H9 (cell line): ENCODE results near the gene KCNMB4. TPM values are rescaled to one million over a fixed set of nuclear protein-coding genes. Genes with fewer than 3 reads are reported as not detected.

ENCODE experiments used
- DNase-seq: peaks from one replicate; pipeline ENCODE4 v3.0.0-alpha.2; 2017
- H2AFZ ChIP-seq: one replicate; pipeline ENCODE4 v1.6.1; 2013; ENCODE audit warnings: mild to moderate bottlenecking, low read length, control low read depth, moderate library complexity
- H2AK5ac ChIP-seq: 2 replicates; pipeline ENCODE4 v1.6.1; 2013; ENCODE audit warnings: low read length, control low read depth, mixed read lengths; ENCODE audit not compliant: insufficient read length
- H2BK120ac ChIP-seq: one replicate; pipeline ENCODE4 v1.6.1; 2013; ENCODE audit warnings: low read depth, mild to moderate bottlenecking, low read length, control low read depth, inconsistent platforms; ENCODE audit not compliant: poor library complexity, severe bottlenecking
- H2BK12ac ChIP-seq: 2 replicates; pipeline ENCODE4 v1.6.1; 2013; ENCODE audit warnings: low read length, control low read depth, mixed read lengths, low read depth; ENCODE audit not compliant: insufficient read length
- H2BK15ac ChIP-seq: 2 replicates; pipeline ENCODE4 v1.6.1; 2013; ENCODE audit warnings: low read depth, low read length, control low read depth
- H2BK20ac ChIP-seq: one replicate; pipeline ENCODE4 v1.6.1; 2013; ENCODE audit warnings: low read depth, mild to moderate bottlenecking, low read length, control low read depth, inconsistent platforms; ENCODE audit not compliant: poor library complexity, severe bottlenecking
- H2BK5ac ChIP-seq: 2 replicates; pipeline ENCODE4 v1.6.1; 2013; ENCODE audit warnings: low read length, control low read depth, mixed read lengths; ENCODE audit not compliant: insufficient read length
- H3K14ac ChIP-seq: 2 replicates; pipeline ENCODE4 v1.6.1; 2013; ENCODE audit warnings: low read length, control low read depth; ENCODE audit not compliant: insufficient read depth
- H3K18ac ChIP-seq: 2 replicates; pipeline ENCODE4 v1.6.1; 2013; ENCODE audit warnings: low read depth, mild to moderate bottlenecking, mixed read lengths, low read length, control low read depth; ENCODE audit not compliant: insufficient read length
- H3K23ac ChIP-seq: 2 replicates; pipeline ENCODE4 v1.6.1; 2013; ENCODE audit warnings: low read length, control low read depth, mixed read lengths, low read depth; ENCODE audit not compliant: insufficient read length
- H3K23me2 ChIP-seq: 2 replicates; pipeline ENCODE4 v1.6.1; 2013; ENCODE audit warnings: low read depth, mild to moderate bottlenecking, mixed read lengths, low read length, control low read depth; ENCODE audit not compliant: insufficient read length, poor library complexity, severe bottlenecking
- H3K27ac ChIP-seq: 2 replicates; pipeline ENCODE4 v1.5.1; 2013; ENCODE audit warnings: low read length, control low read depth, mixed read lengths, low read depth; ENCODE audit not compliant: insufficient read length
- H3K27me3 ChIP-seq: 2 replicates; pipeline ENCODE4 v1.6.1; 2013; ENCODE audit warnings: low read length, control low read depth, inconsistent platforms; ENCODE audit not compliant: insufficient read depth
- H3K4ac ChIP-seq: 2 replicates; pipeline ENCODE4 v1.6.1; 2013; ENCODE audit warnings: low read depth, mild to moderate bottlenecking, control low read depth, inconsistent platforms, low read length, moderate library complexity
- H3K4me1 ChIP-seq: 2 replicates; pipeline ENCODE4 v1.6.1; 2013; ENCODE audit warnings: low read length, control low read depth, inconsistent platforms; ENCODE audit not compliant: insufficient read depth
- H3K4me2 ChIP-seq: 2 replicates; pipeline ENCODE4 v1.6.1; 2013; ENCODE audit warnings: low read length, control low read depth, mixed read lengths; ENCODE audit not compliant: insufficient read length, insufficient read depth
- H3K56ac ChIP-seq: 2 replicates; pipeline ENCODE4 v1.6.1; 2013; ENCODE audit warnings: low read depth, mild to moderate bottlenecking, mixed read lengths, low read length, control low read depth; ENCODE audit not compliant: insufficient read length
- H3K79me1 ChIP-seq: 2 replicates; pipeline ENCODE4 v1.6.1; 2013; ENCODE audit warnings: low read depth, mild to moderate bottlenecking, moderate library complexity, low read length, control low read depth, inconsistent platforms; ENCODE audit not compliant: insufficient read depth, poor library complexity, severe bottlenecking
- H3K79me2 ChIP-seq: 2 replicates; pipeline ENCODE4 v1.6.1; 2013; ENCODE audit warnings: low read length, control low read depth, inconsistent platforms; ENCODE audit not compliant: insufficient read depth
- H3K9ac ChIP-seq: 2 replicates; pipeline ENCODE4 v1.6.1; 2013; ENCODE audit warnings: low read length, control low read depth, mixed read lengths; ENCODE audit not compliant: insufficient read length; ENCODE audit errors: extremely low read depth
- H3K9me3 ChIP-seq: one replicate; pipeline ENCODE4 v1.6.1; 2013; ENCODE audit warnings: low read depth, low read length, inconsistent platforms; ENCODE audit not compliant: control insufficient read depth
- H3T11ph ChIP-seq: one replicate; pipeline ENCODE4 v1.6.1; 2013; ENCODE audit warnings: mild to moderate bottlenecking, low read length, control low read depth, inconsistent platforms
- H4K20me1 ChIP-seq: one replicate; pipeline ENCODE4 v1.6.1; 2013; ENCODE audit not compliant: control insufficient read depth, insufficient read length, insufficient read depth
- H4K5ac ChIP-seq: 2 replicates; pipeline ENCODE4 v1.6.1; 2013; ENCODE audit warnings: low read depth, mild to moderate bottlenecking, mixed read lengths, low read length, control low read depth; ENCODE audit not compliant: insufficient read length
- H4K8ac ChIP-seq: replicated peaks from 2 replicates; pipeline ENCODE4 v1.6.1; 2013; ENCODE audit warnings: low read length, control low read depth, mixed read lengths, low read depth; ENCODE audit not compliant: insufficient read length
- H4K91ac ChIP-seq: 2 replicates; pipeline ENCODE4 v1.6.1; 2013; ENCODE audit warnings: low read depth, mild to moderate bottlenecking, moderate library complexity, mixed read lengths, low read length, control low read depth; ENCODE audit not compliant: insufficient read length
- H3K27ac Mint-ChIP-seq, 3 experiments: 2 replicates in 2 of 3; 3 replicates in 1 of 3; pipeline ENCODE4 v1.8.0; 2020 to 2021; ENCODE audit warnings: mixed read lengths in 3 of 3, mild to moderate bottlenecking in 1 of 3, moderate library complexity in 1 of 3
- H3K27me3 Mint-ChIP-seq: 2 replicates; pipeline ENCODE4 v1.8.0; 2021; ENCODE audit warnings: low read depth, mild to moderate bottlenecking, moderate library complexity, mixed read lengths
- H3K36me3 Mint-ChIP-seq, 3 experiments: 2 replicates in 2 of 3; 3 replicates in 1 of 3; pipeline ENCODE4 v1.8.0; 2020 to 2021; ENCODE audit warnings: low read depth in 3 of 3, mixed read lengths in 3 of 3; ENCODE audit not compliant: insufficient read depth in 1 of 3
- H3K4me1 Mint-ChIP-seq, 2 experiments: 2 replicates each; pipeline ENCODE4 v1.8.0; 2020; ENCODE audit warnings: mixed read lengths in 2 of 2
- H3K4me3 Mint-ChIP-seq, 2 experiments: 2 replicates in 1 of 2; 3 replicates in 1 of 2; pipeline ENCODE4 v1.8.0; 2020 to 2021; ENCODE audit warnings: mild to moderate bottlenecking in 2 of 2, mixed read lengths in 2 of 2, moderate library complexity in 1 of 2
- H3K9me3 Mint-ChIP-seq, 2 experiments: 2 replicates in 1 of 2; 3 replicates in 1 of 2; pipeline ENCODE4 v1.8.0; 2020; ENCODE audit warnings: mild to moderate bottlenecking in 2 of 2, mixed read lengths in 2 of 2, moderate library complexity in 1 of 2
- WGBS: extraction: QIAGEN DNeasy Blood & Tissue Kit; methylation state at CpG from one replicate; pipeline ENCODE4 v1.1.7; 2013; ENCODE audit warnings: missing lambda C conversion rate, low lambda C conversion rate, mixed read lengths; ENCODE audit not compliant: insufficient read length; ENCODE audit errors: extremely low coverage; 5-methylcytosine and 5-hydroxymethylcytosine counted together
- total RNA-seq: library from RNA; stranded (reverse); gene quantifications from 2 replicates; pipeline ENCODE4 v1.2.1, GENCODE V29; 2021
- TF ChIP-seq, protein P1 (sequence below): fragments of 200-600 bp; sonication (generic); conservative IDR thresholded peaks from 3 replicates; pipeline ENCODE4 v1.8.0; 2021; ENCODE audit warnings: antibody characterized with exemption, mild to moderate bottlenecking

Gene KCNMB4
- total RNA-seq, 1 experiment from 2014 or later = 16.2 TPM

DNA sequence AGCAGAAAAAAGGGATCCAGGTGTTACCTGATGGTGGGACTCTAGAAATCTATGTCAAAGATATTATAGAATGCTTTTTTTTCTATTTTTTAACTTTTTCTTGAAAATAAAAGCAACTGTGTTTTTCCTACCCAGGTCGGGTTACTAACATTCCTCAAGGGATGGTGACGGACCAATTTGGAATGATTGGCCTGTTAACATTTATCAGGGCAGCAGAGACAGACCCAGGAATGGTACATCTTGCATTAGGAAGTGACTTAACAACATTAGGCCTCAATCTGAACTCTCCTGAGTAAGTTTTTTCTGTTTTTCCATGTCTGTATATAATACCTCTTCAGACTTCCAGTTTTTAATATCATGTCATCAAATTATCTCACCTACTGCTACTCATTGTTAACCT lies 27.6 kb upstream of the KCNMB4 start:
- Histone ChIP-seq H2BK15ac (no peak overlapping the region), H2BK20ac (no peak overlapping the region), H3K14ac (no peak overlapping the region), H3K4me1 (peaks cover 3% of the 10 kb centered on the region), H4K5ac (no peak overlapping the region), H3K4ac (no peak overlapping the region), H3K9me3 (no peaks in the 10 kb centered on the region), H3K18ac (no peak overlapping the region), H3K27ac (no peak overlapping the region), H2AFZ (no peak overlapping the region), H3K23ac (no peak overlapping the region), H3K4me2 (no peak overlapping the region), H4K8ac (no peak overlapping the region), H2BK5ac (no peak overlapping the region), H3T11ph (no peak overlapping the region), H3K23me2 (no peaks in the 10 kb centered on the region), H2AK5ac (no peak overlapping the region), H3K79me2 (no peaks in the 10 kb centered on the region), H3K79me1 (no peaks in the 10 kb centered on the region), H2BK12ac (no peak overlapping the region), H4K91ac (no peak overlapping the region), H3K56ac (no peak overlapping the region), H3K27me3 (no peaks in the 10 kb centered on the region), H4K20me1 (no peaks in the 10 kb centered on the region), H2BK120ac (no peak overlapping the region), H3K9ac (no peak overlapping the region)
- DNase-seq = no peak
- Mint-ChIP-seq H3K36me3 (peaks cover 29 to 66% (median 63%) of the 10 kb centered on the region in 3 experiments; a peak in 6 of 7 replicates), H3K27ac (no peak overlapping the region), H3K27me3 (no peaks in the 10 kb centered on the region), H3K9me3 (no peaks in the 10 kb centered on the region), H3K4me1 (peaks cover 9 to 11% of the 10 kb centered on the region in 2 experiments), H3K4me3 (no peak overlapping the region)
- no CpG with 5 or more reads among the region's 2 CpGs for WGBS
- TF ChIP-seq, protein P1, sequence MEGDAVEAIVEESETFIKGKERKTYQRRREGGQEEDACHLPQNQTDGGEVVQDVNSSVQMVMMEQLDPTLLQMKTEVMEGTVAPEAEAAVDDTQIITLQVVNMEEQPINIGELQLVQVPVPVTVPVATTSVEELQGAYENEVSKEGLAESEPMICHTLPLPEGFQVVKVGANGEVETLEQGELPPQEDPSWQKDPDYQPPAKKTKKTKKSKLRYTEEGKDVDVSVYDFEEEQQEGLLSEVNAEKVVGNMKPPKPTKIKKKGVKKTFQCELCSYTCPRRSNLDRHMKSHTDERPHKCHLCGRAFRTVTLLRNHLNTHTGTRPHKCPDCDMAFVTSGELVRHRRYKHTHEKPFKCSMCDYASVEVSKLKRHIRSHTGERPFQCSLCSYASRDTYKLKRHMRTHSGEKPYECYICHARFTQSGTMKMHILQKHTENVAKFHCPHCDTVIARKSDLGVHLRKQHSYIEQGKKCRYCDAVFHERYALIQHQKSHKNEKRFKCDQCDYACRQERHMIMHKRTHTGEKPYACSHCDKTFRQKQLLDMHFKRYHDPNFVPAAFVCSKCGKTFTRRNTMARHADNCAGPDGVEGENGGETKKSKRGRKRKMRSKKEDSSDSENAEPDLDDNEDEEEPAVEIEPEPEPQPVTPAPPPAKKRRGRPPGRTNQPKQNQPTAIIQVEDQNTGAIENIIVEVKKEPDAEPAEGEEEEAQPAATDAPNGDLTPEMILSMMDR = no peak
